GM12891 (cell line): ENCODE measurements around the gene UBE2D1.

ENCODE experiments used
- PAX5 ChIP-seq: IDR thresholded peaks from 2 replicates; pipeline ENCODE4 v1.6.1; 2011; ENCODE audit warnings: low read length, moderate library complexity, mild to moderate bottlenecking; ENCODE audit not compliant: insufficient read depth, severe bottlenecking
- POLR2A ChIP-seq: IDR thresholded peaks from 2 replicates; pipeline ENCODE4 v1.6.1; 2011; ENCODE audit warnings: low read depth, low read length, control low read depth
- POLR2AphosphoS5 ChIP-seq: IDR thresholded peaks from 2 replicates; pipeline ENCODE4 v1.6.1; 2011; ENCODE audit warnings: low read depth, low read length, control low read depth
- POU2F2 ChIP-seq: IDR thresholded peaks from 2 replicates; pipeline ENCODE4 v1.6.1; 2011; ENCODE audit warnings: low read depth, mild to moderate bottlenecking, control low read depth, low read length, moderate library complexity
- SPI1 ChIP-seq: IDR thresholded peaks from 2 replicates; pipeline ENCODE4 v1.6.1; 2011; ENCODE audit warnings: low read depth, low read length, control low read depth
- TAF1 ChIP-seq: IDR thresholded peaks from 2 replicates; pipeline ENCODE4 v1.6.1; 2011; ENCODE audit warnings: low read depth, low read length, control low read depth

DNA sequence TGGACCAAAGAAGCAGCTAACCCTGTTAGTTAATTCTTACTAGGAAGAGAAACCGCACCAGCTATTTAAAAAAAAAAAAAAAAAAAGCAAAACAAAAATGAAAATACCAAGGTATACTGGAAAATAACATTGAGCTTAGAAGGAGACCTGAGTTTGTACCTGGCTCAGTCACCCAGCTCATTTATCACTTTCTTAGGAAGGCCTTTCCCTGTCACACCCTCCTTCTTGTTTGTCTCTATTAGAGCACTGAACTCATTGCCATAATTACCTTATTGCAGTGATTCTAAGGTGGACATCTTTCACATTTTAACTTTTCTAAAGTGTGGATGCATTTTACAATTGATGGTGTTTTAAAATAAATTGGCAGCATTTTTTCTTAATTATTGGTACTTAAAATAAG, 24.1 kb downstream of the UBE2D1 start:
- TF ChIP-seq TAF1: no peak
- no peak for TF ChIP-seq POLR2A
- no peak for TF ChIP-seq SPI1
- no peak for TF ChIP-seq POLR2AphosphoS5
- TF ChIP-seq POU2F2: no peak
- TF ChIP-seq PAX5: no peak
